ENCODE data around the gene TGFA.

DNA sequence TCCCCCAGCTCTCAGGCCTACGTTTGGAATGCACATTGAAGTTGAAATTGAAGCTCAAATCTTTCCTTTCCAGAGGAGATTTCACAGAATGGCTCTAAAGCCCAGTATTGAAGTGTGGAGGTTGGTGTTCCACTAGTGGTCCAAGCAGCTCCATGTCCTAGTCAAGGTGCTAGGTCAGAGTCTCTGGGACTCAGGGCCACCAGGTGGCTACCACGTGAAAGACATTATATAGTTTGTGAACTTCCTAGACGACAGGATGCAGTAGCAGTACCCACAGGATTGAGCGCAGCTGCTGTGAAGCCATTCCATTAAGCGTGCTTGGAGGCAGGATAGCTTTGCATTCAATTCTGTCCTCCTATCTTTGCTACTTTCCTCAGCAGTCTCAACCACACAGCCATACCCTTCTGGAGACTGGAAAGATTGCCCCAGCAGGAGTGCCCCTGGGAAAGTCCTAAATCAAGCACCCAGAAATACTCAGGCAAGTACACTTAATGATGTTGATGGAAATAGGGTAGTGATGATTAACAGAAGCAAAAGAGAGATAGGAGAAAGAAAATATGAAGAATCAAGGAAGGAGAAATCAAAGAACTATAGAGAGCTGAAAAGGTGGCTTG is 4.7 kb upstream of the TGFA start:
- no peak for TF ChIP-seq CTCF (IDR thresholded peaks at IDR 0.05; ENCODE audit: low read depth, low read length, poor library complexity, severe bottlenecking)
- no peak for TF ChIP-seq EZH2phosphoT487 (IDR thresholded peaks at IDR 0.05; ENCODE audit: borderline replicate concordance, low read length)
